ENCODE results near the gene CITED1. TPM values are rescaled to one million over a fixed set of nuclear protein-coding genes. Genes with fewer than 3 reads are reported as not detected.

CITED1 gene
- total RNA-seq, 1 donor from 2014 or later = 0.69 TPM

GRCh38 chrX:72309297-72310071 lies 3.8 kb upstream of the CITED1 start:
- Mint-ChIP-seq H3K4me3 (peak overlapping the region; percentile 74), H3K27me3 (ENCODE audit: insufficient read depth, low read depth) (peaks cover 24% of the 10 kb centered on the region), H3K36me3 (no peaks in the 10 kb centered on the region), H3K27ac (no peak overlapping the region), H3K4me1 (peaks cover 15% of the 10 kb centered on the region), H3K9me3 (peaks cover 7% of the 10 kb centered on the region)
- H3K4me3 ChIP-seq = peak overlapping the region; percentile 42
- H3K27me3 ChIP-seq = peaks cover 64% of the 10 kb centered on the region
- H3K4me2 ChIP-seq = peak overlapping the region; percentile 77
- no peak overlapping the region for H2AFZ ChIP-seq (replicated peaks)
- H3K9me3 ChIP-seq (ENCODE audit: low read depth) = no peaks in the 10 kb centered on the region
- no peaks in the 10 kb centered on the region for H3K79me2 ChIP-seq (ENCODE audit: low read depth)
- H3K36me3 ChIP-seq = no peaks in the 10 kb centered on the region
- H3F3A ChIP-seq (ENCODE audit: low read depth) = no peaks in the 10 kb centered on the region
- DNase-seq (ENCODE audit: low spot score) = peak; percentile 24
- H3K9ac ChIP-seq = no peak overlapping the region
- no peak for TF ChIP-seq EZH2phosphoT487 (IDR thresholded peaks at IDR 0.05)
- H3K27ac ChIP-seq = no peak overlapping the region
- peaks cover 3% of the 10 kb centered on the region for H4K20me1 ChIP-seq (ENCODE audit: low read depth)
- no peaks in the 10 kb centered on the region for H3K4me1 ChIP-seq

DNA sequence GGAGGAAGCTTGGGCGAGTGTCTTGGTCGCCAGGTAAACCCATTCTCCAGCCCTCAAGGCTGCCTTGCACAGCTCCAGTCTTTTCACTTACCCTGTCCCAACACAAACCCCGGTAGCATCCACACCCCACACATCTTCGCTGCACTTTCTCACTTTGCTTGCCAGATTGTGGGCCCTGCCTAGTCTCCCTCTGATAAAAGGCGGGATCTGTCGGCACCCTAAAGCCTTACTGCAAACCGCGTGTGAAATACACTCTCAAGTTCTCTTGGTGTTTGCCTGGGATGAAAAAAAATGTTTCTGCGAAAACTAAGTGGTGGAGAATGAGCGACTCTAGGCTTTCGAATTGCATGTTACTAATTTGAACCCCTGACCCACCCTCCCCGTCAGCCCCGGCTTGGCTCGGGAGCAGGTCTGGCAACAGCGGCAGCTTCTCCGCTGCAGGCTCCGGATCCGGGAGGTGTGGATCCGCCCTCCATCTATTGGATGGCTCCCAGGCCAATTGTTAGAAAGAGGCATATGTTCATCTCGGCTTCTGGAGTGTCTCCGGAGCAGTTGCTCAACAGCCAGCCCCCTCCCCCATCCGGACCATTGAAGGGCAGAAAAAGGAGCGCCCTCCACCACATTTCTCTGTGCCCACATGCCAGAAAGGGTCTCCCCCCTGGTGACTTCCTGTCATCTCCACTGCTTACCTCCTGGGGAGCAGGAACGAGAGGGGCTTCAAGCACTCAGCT lies 3.0 kb upstream of the CITED1 start:
- H3F3A ChIP-seq (ENCODE audit: low read depth) = no peaks in the 10 kb centered on the region
- peaks cover 72% of the 10 kb centered on the region for H3K27me3 ChIP-seq
- DNase-seq (ENCODE audit: low spot score) = peak; percentile 84
- no peaks in the 10 kb centered on the region for H3K4me1 ChIP-seq
- no peak overlapping the region for H2AFZ ChIP-seq (replicated peaks)
- TF ChIP-seq EZH2 (IDR thresholded peaks at IDR 0.05) (peak; percentile 34), EZH2phosphoT487 (IDR thresholded peaks at IDR 0.05) (peak; percentile 53)
- TF ChIP-seq, protein P1, sequence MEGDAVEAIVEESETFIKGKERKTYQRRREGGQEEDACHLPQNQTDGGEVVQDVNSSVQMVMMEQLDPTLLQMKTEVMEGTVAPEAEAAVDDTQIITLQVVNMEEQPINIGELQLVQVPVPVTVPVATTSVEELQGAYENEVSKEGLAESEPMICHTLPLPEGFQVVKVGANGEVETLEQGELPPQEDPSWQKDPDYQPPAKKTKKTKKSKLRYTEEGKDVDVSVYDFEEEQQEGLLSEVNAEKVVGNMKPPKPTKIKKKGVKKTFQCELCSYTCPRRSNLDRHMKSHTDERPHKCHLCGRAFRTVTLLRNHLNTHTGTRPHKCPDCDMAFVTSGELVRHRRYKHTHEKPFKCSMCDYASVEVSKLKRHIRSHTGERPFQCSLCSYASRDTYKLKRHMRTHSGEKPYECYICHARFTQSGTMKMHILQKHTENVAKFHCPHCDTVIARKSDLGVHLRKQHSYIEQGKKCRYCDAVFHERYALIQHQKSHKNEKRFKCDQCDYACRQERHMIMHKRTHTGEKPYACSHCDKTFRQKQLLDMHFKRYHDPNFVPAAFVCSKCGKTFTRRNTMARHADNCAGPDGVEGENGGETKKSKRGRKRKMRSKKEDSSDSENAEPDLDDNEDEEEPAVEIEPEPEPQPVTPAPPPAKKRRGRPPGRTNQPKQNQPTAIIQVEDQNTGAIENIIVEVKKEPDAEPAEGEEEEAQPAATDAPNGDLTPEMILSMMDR (IDR thresholded peaks at IDR 0.05) = no peak
- H4K20me1 ChIP-seq (ENCODE audit: low read depth) = peaks cover 6% of the 10 kb centered on the region
- peak overlapping the region; percentile 77 for H3K4me2 ChIP-seq
- H3K27ac ChIP-seq = no peak overlapping the region
- H3K27me3 Mint-ChIP-seq (ENCODE audit: insufficient read depth, low read depth) = peaks cover 26% of the 10 kb centered on the region
- H3K36me3 Mint-ChIP-seq = no peaks in the 10 kb centered on the region
- peak overlapping the region; percentile 42 for H3K4me3 ChIP-seq
- H3K4me3 Mint-ChIP-seq = peak overlapping the region; percentile 74
- H3K79me2 ChIP-seq (ENCODE audit: low read depth) = no peaks in the 10 kb centered on the region
- H3K4me1 Mint-ChIP-seq = peaks cover 16% of the 10 kb centered on the region
- no peak overlapping the region for H3K9ac ChIP-seq
- peaks cover 10% of the 10 kb centered on the region for H3K9me3 Mint-ChIP-seq
- no peaks in the 10 kb centered on the region for H3K36me3 ChIP-seq
- no peak overlapping the region for H3K27ac Mint-ChIP-seq
- no peaks in the 10 kb centered on the region for H3K9me3 ChIP-seq (ENCODE audit: low read depth)

GRCh38 chrX:72308209-72308565 lies 2.5 kb upstream of the CITED1 start:
- H4K20me1 ChIP-seq (ENCODE audit: low read depth) = peaks cover 6% of the 10 kb centered on the region
- peaks cover 9% of the 10 kb centered on the region for H3K9me3 Mint-ChIP-seq
- peaks cover 16% of the 10 kb centered on the region for H3K4me1 Mint-ChIP-seq
- H3K9me3 ChIP-seq (ENCODE audit: low read depth) = no peaks in the 10 kb centered on the region
- no peaks in the 10 kb centered on the region for H3K36me3 Mint-ChIP-seq
- peaks cover 77% of the 10 kb centered on the region for H3K27me3 ChIP-seq
- peak; percentile 70 for TF ChIP-seq EZH2 (IDR thresholded peaks at IDR 0.05)
- TF ChIP-seq, protein P1 (IDR thresholded peaks at IDR 0.05) = no peak
- no peak for DNase-seq (ENCODE audit: low spot score)
- H3K27me3 Mint-ChIP-seq (ENCODE audit: insufficient read depth, low read depth) = peaks cover 26% of the 10 kb centered on the region
- no peaks in the 10 kb centered on the region for H3K4me1 ChIP-seq
- peak overlapping the region; percentile 42 for H3K4me3 ChIP-seq
- no peak overlapping the region for H3K27ac ChIP-seq
- H3K27ac Mint-ChIP-seq = no peak overlapping the region
- H3K79me2 ChIP-seq (ENCODE audit: low read depth) = no peaks in the 10 kb centered on the region
- H3K4me2 ChIP-seq = peak overlapping the region; percentile 77
- H3F3A ChIP-seq (ENCODE audit: low read depth) = no peaks in the 10 kb centered on the region
- peak overlapping the region; percentile 74 for H3K4me3 Mint-ChIP-seq
- H3K36me3 ChIP-seq = no peaks in the 10 kb centered on the region
- H3K9ac ChIP-seq = no peak overlapping the region
- no peak overlapping the region for H2AFZ ChIP-seq (replicated peaks)
